SK-N-SH (cell line): ENCODE measurements around the gene LMO4. TPM values are rescaled to one million over a fixed set of nuclear protein-coding genes. Genes with fewer than 3 reads are reported as not detected.

Experiments used
- CTCF ChIA-PET: fragments of 300-600, 350-600 bp; formaldehyde crosslinking; extraction: SDS; loops from one replicate; lab custom pipeline; 2021; lab: Yijun Ruan, JAX
- POLR2A ChIA-PET: fragments of 350-600 bp; sonication (Branson Sonifier 250); formaldehyde crosslinking; extraction: SDS; loops from one replicate; lab custom pipeline; 2020; ENCODE audit warnings: antibody characterized with exemption, inconsistent platforms; lab: Yijun Ruan, JAX
- DNase-seq: peaks from one replicate; pipeline ENCODE4 v3.0.0; 2012
- H2AFZ ChIP-seq: fragments of 200-600 bp; sonication (generic); 2 replicates; pipeline ENCODE4 v1.8.1; 2016; ENCODE audit warnings: antibody characterized with exemption, mild to moderate bottlenecking, low read depth
- H3F3A ChIP-seq: fragments of 200-600 bp; sonication (generic); replicated peaks from 2 replicates; pipeline ENCODE3; 2016; ENCODE audit warnings: antibody characterized with exemption, mild to moderate bottlenecking; ENCODE audit not compliant: insufficient read depth
- H3K27ac ChIP-seq, 2 experiments: fragments of 200-500 bp in 1 of 2; fragments of 200-600 bp in 1 of 2; sonication (Bioruptor generic) in 1 of 2; sonication (generic), shearing (Covaris generic) in 1 of 2; 2 replicates each; pipeline versions ENCODE4 v1.5.1 to v1.6.1; 2014 to 2016; ENCODE audit warnings: low read depth in 2 of 2, inconsistent platforms in 1 of 2, low read length in 1 of 2, mild to moderate bottlenecking in 1 of 2, mixed read lengths in 1 of 2
- H3K27me3 ChIP-seq: fragments of 200-600 bp; sonication (generic), shearing (Covaris generic); 2 replicates; pipeline ENCODE4 v1.6.1; 2016; ENCODE audit warnings: mixed run types; ENCODE audit not compliant: insufficient read depth
- H3K36me3 ChIP-seq, 2 experiments: fragments of 200-500 bp in 1 of 2; fragments of 200-600 bp in 1 of 2; sonication (Bioruptor generic) in 1 of 2; sonication (generic) in 1 of 2; replicated peaks in 1 of 2; 2 replicates each; pipeline versions ENCODE3 to v1.5.1; 2014 to 2016; ENCODE audit warnings: low read length in 1 of 2, mild to moderate bottlenecking in 1 of 2; ENCODE audit not compliant: insufficient read depth in 2 of 2, control insufficient read depth in 1 of 2
- H3K4me1 ChIP-seq, 2 experiments: fragments of 200-500 bp in 1 of 2; fragments of 200-600 bp in 1 of 2; sonication (Bioruptor generic) in 1 of 2; sonication (generic), shearing (Covaris generic) in 1 of 2; 2 replicates each; pipeline versions ENCODE4 v1.5.1 to v1.6.1; 2014 to 2016; ENCODE audit warnings: low read depth in 1 of 2, low read length in 1 of 2, mixed run types in 1 of 2; ENCODE audit not compliant: insufficient read depth in 2 of 2, control insufficient read depth in 1 of 2
- H3K4me2 ChIP-seq: fragments of 200-600 bp; sonication (generic), shearing (Covaris generic); 2 replicates; pipeline ENCODE4 v1.6.1; 2017; ENCODE audit warnings: mixed run types
- H3K4me3 ChIP-seq, 2 experiments: fragments of 200-500 bp in 1 of 2; fragments of 200-600 bp in 1 of 2; sonication (Bioruptor generic) in 1 of 2; sonication (generic), shearing (Covaris generic) in 1 of 2; 2 replicates each; pipeline versions ENCODE4 v1.5.1 to v1.8.1; 2014 to 2016; ENCODE audit warnings: low read depth in 2 of 2, inconsistent platforms in 1 of 2, low read length in 1 of 2, mild to moderate bottlenecking in 1 of 2, mixed read lengths in 1 of 2, moderate library complexity in 1 of 2
- H3K79me2 ChIP-seq: fragments of 200-600 bp; sonication (generic); 2 replicates; pipeline ENCODE4 v1.8.1; 2017; ENCODE audit warnings: mild to moderate bottlenecking; ENCODE audit not compliant: insufficient read depth
- H3K9ac ChIP-seq: fragments of 200-600 bp; sonication (generic); 2 replicates; pipeline ENCODE4 v1.6.1; 2017; ENCODE audit warnings: mixed run types
- H3K9me2 ChIP-seq: fragments of 200-600 bp; sonication (generic); 2 replicates; pipeline ENCODE4 v1.6.1; 2017; ENCODE audit warnings: mixed run types
- H3K9me3 ChIP-seq: fragments of 200-600 bp; sonication (generic); 2 replicates; pipeline ENCODE4 v1.6.1; 2017; ENCODE audit warnings: mixed run types, mild to moderate bottlenecking, moderate library complexity
- H4K20me1 ChIP-seq: fragments of 200-600 bp; sonication (generic); 2 replicates; pipeline ENCODE4 v1.6.1; 2017; ENCODE audit warnings: mild to moderate bottlenecking, mixed run types; ENCODE audit not compliant: insufficient read depth
- CHD2 ChIP-seq: fragments of 150-350 bp; IDR thresholded peaks from 2 replicates; pipeline ENCODE4 v1.6.1; 2018; ENCODE audit warnings: low read length; ENCODE audit not compliant: partially characterized antibody
- EZH2phosphoT487 ChIP-seq: fragments of 200-600 bp; sonication (generic); IDR thresholded peaks from 2 replicates; pipeline ENCODE4 v1.6.1; 2017; ENCODE audit warnings: low read depth, mixed run types, mild to moderate bottlenecking, antibody characterized with exemption, moderate library complexity, borderline replicate concordance
- FOXJ3 ChIP-seq: sonication (generic); formaldehyde crosslinking; IDR thresholded peaks from 2 replicates; pipeline ENCODE4 v1.5.1; 2020; ENCODE audit warnings: mild to moderate bottlenecking, missing genetic modification reagents
- FOXM1 ChIP-seq: IDR thresholded peaks from 2 replicates; pipeline ENCODE4 v1.4.0; 2012; ENCODE audit warnings: low read depth, mild to moderate bottlenecking
- GABPA ChIP-seq: IDR thresholded peaks from 2 replicates; pipeline ENCODE4 v1.4.0; 2012; ENCODE audit warnings: low read depth, mild to moderate bottlenecking
- GATA2 ChIP-seq: sonication (generic); formaldehyde crosslinking; IDR thresholded peaks from 2 replicates; pipeline ENCODE4 v1.5.0; 2020; ENCODE audit warnings: mild to moderate bottlenecking, missing genetic modification reagents
- JUND ChIP-seq: IDR thresholded peaks from 2 replicates; pipeline ENCODE4 v1.4.0; 2012
- MXI1 ChIP-seq: IDR thresholded peaks from 2 replicates; pipeline ENCODE4 v1.6.1; 2012; ENCODE audit warnings: mild to moderate bottlenecking, low read depth, low read length, improper control_type of control experiment
- RAD21 ChIP-seq: IDR thresholded peaks from 2 replicates; pipeline ENCODE4 v1.6.1; 2012; ENCODE audit warnings: mild to moderate bottlenecking, low read length
- RCOR1 ChIP-seq: fragments of 150-350 bp; IDR thresholded peaks from 2 replicates; pipeline ENCODE4 v1.6.1; 2017; ENCODE audit warnings: antibody characterized with exemption, low read length
- RFX5 ChIP-seq: IDR thresholded peaks from 2 replicates; pipeline ENCODE4 v1.6.1; 2012; ENCODE audit warnings: mild to moderate bottlenecking, improper control_type of control experiment, low read length
- RXRA ChIP-seq: IDR thresholded peaks from 2 replicates; pipeline ENCODE4 v1.4.0; 2012; ENCODE audit warnings: low read depth, mild to moderate bottlenecking, borderline replicate concordance
- SIN3A ChIP-seq: IDR thresholded peaks from 2 replicates; pipeline ENCODE4 v1.6.1; 2012; ENCODE audit warnings: low read depth, mild to moderate bottlenecking, low read length, moderate library complexity, borderline replicate concordance
- TAF1 ChIP-seq: IDR thresholded peaks from 2 replicates; pipeline ENCODE4 v1.6.1; 2012; ENCODE audit warnings: low read depth, mild to moderate bottlenecking, low read length, moderate library complexity, borderline replicate concordance
- USF1 ChIP-seq: IDR thresholded peaks from 2 replicates; pipeline ENCODE4 v1.4.0; 2012; ENCODE audit warnings: low read depth, borderline replicate concordance
- USF2 ChIP-seq: fragments of 150-350 bp; IDR thresholded peaks from 2 replicates; pipeline ENCODE4 v1.6.1; 2017; ENCODE audit warnings: antibody characterized with exemption, low read length, low read depth, borderline replicate concordance
- YY1 ChIP-seq: IDR thresholded peaks from 2 replicates; pipeline ENCODE4 v1.4.0; 2012; ENCODE audit warnings: low read depth, mild to moderate bottlenecking
- WGBS: methylation state at CpG from one replicate; pipeline ENCODE4 v1.1.6; 2017; ENCODE audit warnings: low lambda C conversion rate; 5-methylcytosine and 5-hydroxymethylcytosine counted together
- polyA plus RNA-seq, 3 experiments: library from polyadenylated mRNA; depleted of rRNA; stranded (reverse); fragments of >200 nt; gene quantifications; 2 replicates each; pipeline ENCODE4 v1.2.3, GENCODE V29; 2012

The LMO4 gene
- polyA plus RNA-seq, 1 of the 3 experiments (the other 2 are of a cell fraction): 64.7 TPM

GRCh38 chr1:87356591-87356990, 27.9 kb downstream of the LMO4 start:
- Histone ChIP-seq H3K4me3 (no peak overlapping the region), H3K79me2 (no peaks in the 10 kb centered on the region), H3K4me1 (no peaks in the 10 kb centered on the region; a peak in 1 of 4 replicates), H3K27ac (no peak overlapping the region), H2AFZ (no peak overlapping the region), H3K9me3 (no peaks in the 10 kb centered on the region), H3K36me3 (no peaks in the 10 kb centered on the region), H3K9ac (no peak overlapping the region), H3K4me2 (no peak overlapping the region), H3F3A (no peaks in the 10 kb centered on the region), H3K9me2 (no peaks in the 10 kb centered on the region), H3K27me3 (no peaks in the 10 kb centered on the region), H4K20me1 (no peaks in the 10 kb centered on the region)
- TF ChIP-seq YY1 (no peak), USF2 (no peak), RXRA (no peak), CHD2 (no peak), JUND (no peak), RFX5 (no peak), RCOR1 (no peak), FOXM1 (no peak), GATA2 (CRISPR knock-in tag) (no peak), FOXJ3 (CRISPR knock-in tag) (no peak), USF1 (no peak), SIN3A (no peak), GABPA (no peak), RAD21 (no peak), TAF1 (no peak), MXI1 (no peak)
- ChIA-PET CTCF (interaction anchor here (1.1 to 1.2 kb wide), 2 partner anchors 15 to 30 kb away, joined by 3 read pairs; no protein-coding TSS in a partner anchor), POLR2A (no interaction called here)
- DNase-seq: no peak
- 68% methylated on average over 5 of the region's 5 CpGs for WGBS

GRCh38 chr1:87358219-87358618, 29.5 kb downstream of the LMO4 start:
- WGBS: 67% methylated on average over 1 of the region's 1 CpG
- H3F3A ChIP-seq: peaks cover 4% of the 10 kb centered on the region
- no peak overlapping the region for H3K9ac ChIP-seq
- POLR2A ChIA-PET: no interaction called here
- TF ChIP-seq RXRA (no peak), GABPA (no peak), EZH2phosphoT487 (no peak)
- no peak overlapping the region for H3K4me2 ChIP-seq
- H3K36me3 ChIP-seq: no peaks in the 10 kb centered on the region
- H3K4me1 ChIP-seq: no peaks in the 10 kb centered on the region; a peak in 1 of 4 replicates
- no peak overlapping the region for H3K27ac ChIP-seq
- no peaks in the 10 kb centered on the region for H3K9me3 ChIP-seq
- no peaks in the 10 kb centered on the region for H4K20me1 ChIP-seq
- CTCF ChIA-PET: no interaction called here
- no peak overlapping the region for H3K4me3 ChIP-seq
- no peak overlapping the region for H2AFZ ChIP-seq
- no peaks in the 10 kb centered on the region for H3K27me3 ChIP-seq
- no peaks in the 10 kb centered on the region for H3K79me2 ChIP-seq
- H3K9me2 ChIP-seq: no peaks in the 10 kb centered on the region
- DNase-seq: no peak
